C4-2B (cell line): ENCODE measurements around the gene OTULINL.

ENCODE experiments used
- H3K27ac ChIP-seq: fragments of 450-650 bp; 2 replicates; pipeline ENCODE4 v1.5.1; 2017
- ZFX ChIP-seq: fragments of 450-650 bp; IDR thresholded peaks from 2 replicates; pipeline ENCODE4 v1.6.1; 2017
- TF ChIP-seq, protein P1 (sequence below): fragments of 450-650 bp; conservative IDR thresholded peaks from 2 replicates; pipeline ENCODE4 v1.5.1; 2017; ENCODE audit warnings: mild to moderate bottlenecking

OTULINL gene

DNA sequence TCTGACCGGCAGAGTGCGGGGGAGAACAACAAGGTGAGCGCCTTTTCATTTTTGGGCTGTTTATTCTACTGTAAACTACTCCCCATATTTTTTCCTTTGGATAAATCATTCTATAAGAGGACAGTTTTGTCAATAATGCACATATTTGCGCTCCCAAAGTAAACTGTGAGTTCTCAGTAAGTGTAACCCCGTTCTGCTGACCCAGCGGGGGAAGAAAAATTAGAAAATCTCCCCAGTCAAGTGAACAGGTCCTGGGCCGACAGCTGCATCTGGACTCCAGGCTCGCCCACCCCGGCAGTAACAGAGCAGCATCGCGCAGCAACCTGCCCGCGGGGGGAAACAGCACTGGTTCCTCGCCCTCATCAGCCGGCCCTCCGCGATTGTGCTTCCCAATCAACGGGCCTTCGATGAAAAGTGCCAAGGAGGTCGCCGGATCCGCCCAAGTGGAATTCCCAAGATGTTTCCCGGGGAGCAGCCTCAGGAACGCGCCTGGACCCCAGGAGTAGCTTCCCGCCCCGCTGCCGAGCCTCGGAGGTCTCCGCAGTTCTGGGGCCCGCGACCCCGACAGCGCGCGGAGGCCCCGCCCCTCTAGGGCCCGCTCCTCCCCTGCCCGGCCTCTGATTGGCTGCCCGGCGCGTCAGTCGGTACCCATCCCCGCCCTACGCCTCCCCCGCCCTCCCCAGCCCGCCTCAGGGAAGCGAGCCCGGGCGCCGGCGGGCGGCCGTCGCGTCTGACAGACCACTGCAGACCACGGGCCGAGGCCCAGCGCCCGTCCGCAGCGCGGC, at the start of gene OTULINL:
Gene OTULINL, plus strand, starts transcription at position 687 of the 785 bp plus-strand sequence. CDS start 103 bp downstream, outside the sequence.
- TF ChIP-seq, protein P1, sequence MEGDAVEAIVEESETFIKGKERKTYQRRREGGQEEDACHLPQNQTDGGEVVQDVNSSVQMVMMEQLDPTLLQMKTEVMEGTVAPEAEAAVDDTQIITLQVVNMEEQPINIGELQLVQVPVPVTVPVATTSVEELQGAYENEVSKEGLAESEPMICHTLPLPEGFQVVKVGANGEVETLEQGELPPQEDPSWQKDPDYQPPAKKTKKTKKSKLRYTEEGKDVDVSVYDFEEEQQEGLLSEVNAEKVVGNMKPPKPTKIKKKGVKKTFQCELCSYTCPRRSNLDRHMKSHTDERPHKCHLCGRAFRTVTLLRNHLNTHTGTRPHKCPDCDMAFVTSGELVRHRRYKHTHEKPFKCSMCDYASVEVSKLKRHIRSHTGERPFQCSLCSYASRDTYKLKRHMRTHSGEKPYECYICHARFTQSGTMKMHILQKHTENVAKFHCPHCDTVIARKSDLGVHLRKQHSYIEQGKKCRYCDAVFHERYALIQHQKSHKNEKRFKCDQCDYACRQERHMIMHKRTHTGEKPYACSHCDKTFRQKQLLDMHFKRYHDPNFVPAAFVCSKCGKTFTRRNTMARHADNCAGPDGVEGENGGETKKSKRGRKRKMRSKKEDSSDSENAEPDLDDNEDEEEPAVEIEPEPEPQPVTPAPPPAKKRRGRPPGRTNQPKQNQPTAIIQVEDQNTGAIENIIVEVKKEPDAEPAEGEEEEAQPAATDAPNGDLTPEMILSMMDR = no peak
- TF ChIP-seq ZFX = no peak

DNA sequence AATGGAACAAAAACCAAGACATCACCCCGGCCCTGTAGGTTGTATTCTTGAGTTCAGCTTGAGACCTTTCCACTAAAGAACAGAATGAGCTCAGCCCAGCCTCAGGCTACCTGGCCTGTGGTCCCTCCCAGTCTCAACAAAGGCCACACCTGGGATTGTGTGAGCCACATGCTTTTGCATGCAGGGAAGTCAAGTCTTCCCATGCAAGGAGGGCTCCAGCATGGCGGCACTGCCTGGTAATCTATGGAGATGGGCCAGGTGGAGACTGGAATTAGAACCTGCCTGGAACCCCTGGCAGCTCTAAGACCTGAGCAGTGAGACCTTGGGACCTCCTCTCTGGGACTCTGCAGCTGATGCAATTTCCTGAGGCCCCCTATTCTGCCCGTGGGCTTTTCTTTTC, 49.4 kb upstream of the OTULINL start:
- no peak for TF ChIP-seq ZFX
- TF ChIP-seq, protein P1 = no peak
- H3K27ac ChIP-seq = peak overlapping the region; percentile 92

More for the DNA sequence above, at the start of gene OTULINL:
- peak within 1 kb of the TSS; percentile 71 for H3K27ac ChIP-seq

GRCh38 chr5:14534773-14535172, 46.8 kb upstream of the OTULINL start:
- TF ChIP-seq ZFX = no peak
- TF ChIP-seq, protein P1 = no peak
- H3K27ac ChIP-seq = peak overlapping the region; percentile 38

- no peak for TF ChIP-seq ZFX
- TF ChIP-seq, protein P1 = no peak
- H3K27ac ChIP-seq = no peak overlapping the region
These were observed 36.3 kb upstream of the OTULINL start for GRCh38 chr5:14545308-14545707.

DNA sequence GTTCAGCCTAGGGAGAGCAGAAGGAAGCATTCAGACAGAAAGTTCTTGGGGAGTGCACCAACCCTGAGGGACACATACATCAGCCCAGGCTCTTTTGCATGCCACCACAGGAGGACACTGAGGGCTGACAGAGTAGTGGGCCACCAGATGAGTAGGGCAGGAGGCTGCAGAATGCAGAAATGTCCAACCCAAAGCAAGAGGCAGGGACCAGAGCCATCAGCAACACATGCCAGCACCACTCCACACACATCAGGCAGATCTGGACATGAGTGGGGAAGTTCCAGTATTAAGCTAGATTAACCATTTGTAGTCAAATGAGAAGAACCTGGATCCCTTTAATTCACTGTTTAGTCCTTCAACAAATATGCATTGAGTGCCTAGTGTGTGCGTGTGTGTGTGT, 35.7 kb upstream of the OTULINL start:
- H3K27ac ChIP-seq = no peak overlapping the region
- TF ChIP-seq, protein P1 = no peak
- no peak for TF ChIP-seq ZFX

DNA sequence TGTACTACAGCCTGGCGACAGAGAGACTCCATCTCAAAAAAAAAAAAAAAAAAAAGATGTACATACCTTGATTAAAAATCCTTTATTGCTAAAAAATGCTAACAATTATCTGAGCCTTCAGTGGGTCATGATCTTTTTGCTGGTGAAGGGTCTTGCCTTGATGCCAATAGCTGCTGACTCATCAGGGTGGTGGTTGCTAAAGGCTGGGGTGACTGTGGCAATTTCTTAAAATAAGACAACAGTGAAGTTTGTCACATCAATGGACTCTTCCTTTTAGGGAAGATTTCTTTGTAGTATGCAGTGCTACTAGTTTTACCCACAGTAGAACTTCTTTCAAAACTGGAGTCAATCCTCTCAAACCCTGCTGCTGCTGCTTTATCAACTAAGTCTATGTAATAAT, 33.9 kb upstream of the OTULINL start:
- TF ChIP-seq ZFX = no peak
- TF ChIP-seq, protein P1 = no peak
- H3K27ac ChIP-seq = no peak overlapping the region

DNA sequence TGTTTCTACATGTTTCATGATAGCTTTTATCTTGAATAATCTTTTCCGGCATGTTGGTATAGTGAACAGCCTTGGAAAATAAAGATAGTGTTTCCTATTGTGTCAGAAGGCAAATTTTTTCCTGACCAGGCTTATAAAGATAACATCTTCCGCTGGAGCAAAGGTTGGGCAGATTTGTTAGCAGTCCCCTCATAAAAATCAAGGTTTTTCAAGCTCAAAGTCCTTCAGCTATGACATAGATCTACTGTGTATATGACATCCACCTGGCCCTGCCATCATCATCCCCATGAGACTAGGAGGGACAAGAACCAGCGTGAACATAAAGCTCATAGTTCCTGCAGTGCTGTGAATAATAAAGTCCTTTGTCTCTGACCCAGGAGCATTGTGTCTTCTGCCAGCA, 30.4 kb upstream of the OTULINL start:
- no peak overlapping the region for H3K27ac ChIP-seq

More for the DNA sequence above, 30.4 kb upstream of the OTULINL start:
- TF ChIP-seq ZFX = no peak
- TF ChIP-seq, protein P1 = no peak
